A549 (cell line): ENCODE results near the gene PYGL.

Experiments
- CTCF ChIP-seq: fragments of >200 bp; sonication (Bioruptor Twin); formaldehyde crosslinking; IDR thresholded peaks from 3 replicates; pipeline ENCODE4 v1.5.1; 2016
- EP300 ChIP-seq, 2 experiments: fragments of >200 bp; sonication (Bioruptor Twin); formaldehyde crosslinking; IDR thresholded peaks; 2 replicates in 1 of 2; 3 replicates in 1 of 2; pipeline ENCODE4 v1.6.1; 2016 to 2017
- HOXA7 ChIP-seq: fragments of 250-450 bp; sonication (Bioruptor Pico); IDR thresholded peaks from 2 replicates; pipeline ENCODE4 v1.5.0; 2020; ENCODE audit warnings: mild to moderate bottlenecking, moderate library complexity
- REST ChIP-seq: fragments of 200-600 bp; sonication (generic); IDR thresholded peaks from 2 replicates; pipeline ENCODE4 v1.6.1; 2016; ENCODE audit warnings: antibody characterized with exemption, mild to moderate bottlenecking, moderate library complexity
- RFX5 ChIP-seq: fragments of 450-650 bp; IDR thresholded peaks from 2 replicates; pipeline ENCODE4 v1.7.1; 2014; ENCODE audit warnings: antibody characterized with exemption, mild to moderate bottlenecking, moderate library complexity
- SMC3 ChIP-seq: fragments of >200 bp; sonication (Bioruptor Twin); formaldehyde crosslinking; IDR thresholded peaks from 3 replicates; pipeline ENCODE4 v1.6.1; 2018; ENCODE audit warnings: inconsistent platforms

- TF ChIP-seq CTCF, result no peak
- TF ChIP-seq RFX5, result no peak
- TF ChIP-seq HOXA7 (CRISPR knock-in tag), result no peak
- TF ChIP-seq EP300 (IDR thresholded peaks at IDR 0.05), result no peak
- no peak for TF ChIP-seq REST
- no peak for TF ChIP-seq SMC3
Measured at GRCh38 chr14:50957296-50957695, 13.0 kb upstream of the PYGL start.
